Cardiac fibroblast (primary cell): ENCODE data around the gene DPYD.

Experiments
- DNase-seq, 2 donors: peaks; one replicate each; pipeline versions ENCODE4 v3.0.0 to v3.0.0-alpha.2; 2010; ENCODE audit warnings: low read depth in 2 of 2
- H3K4me3 ChIP-seq, 2 donors: replicated peaks in 1 of 2; 1 replicate in 1 of 2; 2 replicates in 1 of 2; pipeline ENCODE4 v1.5.1; 2011; ENCODE audit warnings: low read depth in 2 of 2, low read length in 2 of 2, mild to moderate bottlenecking in 2 of 2, moderate library complexity in 1 of 2
- TF ChIP-seq, protein P1 (sequence below): IDR thresholded peaks from one replicate; pipeline ENCODE4 v1.5.1; 2011; ENCODE audit warnings: low read depth, mild to moderate bottlenecking, low read length, inconsistent platforms

Gene DPYD

DNA sequence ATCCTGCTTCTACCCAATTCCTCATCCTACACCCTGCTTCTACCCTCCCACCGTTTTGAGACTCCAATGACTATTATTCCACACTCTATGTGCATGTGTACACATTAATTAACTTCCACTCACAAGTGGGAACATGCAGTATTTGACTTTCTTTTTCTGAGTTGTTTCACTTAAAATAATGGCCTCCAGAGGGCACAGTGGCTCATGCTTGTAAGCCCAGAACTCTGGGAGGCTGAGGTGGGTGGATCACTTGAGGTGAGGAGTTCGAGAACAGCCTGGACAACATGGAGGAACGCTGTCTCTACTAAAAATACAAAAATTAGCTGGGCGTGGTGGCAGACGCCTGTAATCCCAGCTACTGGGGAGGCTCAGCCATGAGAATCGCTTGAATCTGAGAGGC, 734.5 kb downstream of the DPYD start:
- H3K4me3 ChIP-seq = no peak overlapping the region
- DNase-seq = peak in 1 of 2 donors; percentile 43
- TF ChIP-seq, protein P1, sequence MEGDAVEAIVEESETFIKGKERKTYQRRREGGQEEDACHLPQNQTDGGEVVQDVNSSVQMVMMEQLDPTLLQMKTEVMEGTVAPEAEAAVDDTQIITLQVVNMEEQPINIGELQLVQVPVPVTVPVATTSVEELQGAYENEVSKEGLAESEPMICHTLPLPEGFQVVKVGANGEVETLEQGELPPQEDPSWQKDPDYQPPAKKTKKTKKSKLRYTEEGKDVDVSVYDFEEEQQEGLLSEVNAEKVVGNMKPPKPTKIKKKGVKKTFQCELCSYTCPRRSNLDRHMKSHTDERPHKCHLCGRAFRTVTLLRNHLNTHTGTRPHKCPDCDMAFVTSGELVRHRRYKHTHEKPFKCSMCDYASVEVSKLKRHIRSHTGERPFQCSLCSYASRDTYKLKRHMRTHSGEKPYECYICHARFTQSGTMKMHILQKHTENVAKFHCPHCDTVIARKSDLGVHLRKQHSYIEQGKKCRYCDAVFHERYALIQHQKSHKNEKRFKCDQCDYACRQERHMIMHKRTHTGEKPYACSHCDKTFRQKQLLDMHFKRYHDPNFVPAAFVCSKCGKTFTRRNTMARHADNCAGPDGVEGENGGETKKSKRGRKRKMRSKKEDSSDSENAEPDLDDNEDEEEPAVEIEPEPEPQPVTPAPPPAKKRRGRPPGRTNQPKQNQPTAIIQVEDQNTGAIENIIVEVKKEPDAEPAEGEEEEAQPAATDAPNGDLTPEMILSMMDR = peak; percentile 20

DNA sequence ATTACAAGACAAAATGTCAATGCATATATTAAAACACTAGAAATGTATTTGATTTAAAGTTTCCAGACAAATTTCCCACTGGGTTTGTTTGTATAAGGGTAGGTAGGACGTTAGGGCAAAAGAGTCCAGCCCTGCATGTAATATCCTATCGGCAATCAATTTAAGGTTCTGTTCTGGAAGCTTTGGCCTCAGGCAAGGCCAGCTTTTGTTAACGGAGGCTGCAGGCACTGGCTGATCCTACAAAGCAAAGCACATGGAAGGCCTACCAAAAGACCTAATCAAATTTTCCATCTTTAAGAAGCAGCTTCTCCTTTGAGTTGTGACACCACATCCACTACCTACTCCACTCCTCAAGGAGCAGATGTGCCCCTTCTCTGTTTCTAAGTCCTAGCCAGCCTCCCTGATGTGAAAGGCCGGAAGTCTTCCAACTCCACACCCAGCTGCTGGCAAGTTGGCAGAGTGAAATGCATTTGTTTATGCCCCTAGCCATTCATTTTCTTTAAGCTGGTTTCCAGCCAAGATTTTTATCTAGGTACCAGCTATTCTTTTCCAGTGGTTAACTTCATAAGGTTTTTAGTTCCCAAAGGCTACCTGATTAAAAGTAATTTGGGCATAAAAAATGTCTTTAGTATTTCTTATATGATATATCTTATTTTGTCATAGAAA, 746.7 kb downstream of the DPYD start:
- TF ChIP-seq, protein P1 = no peak
- DNase-seq = peak in 1 of 2 donors; percentile 18
- H3K4me3 ChIP-seq = no peak overlapping the region

DNA sequence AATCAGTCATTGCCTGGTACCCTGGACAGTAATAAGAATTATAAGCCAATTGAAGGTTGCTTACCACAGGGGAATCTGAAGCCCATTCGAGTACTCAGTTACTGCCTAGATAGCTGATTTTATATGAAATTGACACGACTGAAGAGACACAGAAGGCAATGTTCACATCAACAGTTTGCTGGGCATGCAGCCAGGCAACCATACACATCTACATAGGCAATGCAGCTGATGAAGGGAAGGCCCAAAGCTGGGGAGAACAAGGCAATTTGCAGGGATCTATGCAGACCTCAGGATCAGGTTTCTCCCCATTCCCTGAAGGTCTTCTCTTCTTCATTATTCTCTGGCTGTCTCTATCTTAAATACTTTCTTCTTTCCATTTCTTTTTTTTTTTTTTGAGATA, 750.5 kb downstream of the DPYD start:
- no peak overlapping the region for H3K4me3 ChIP-seq
- TF ChIP-seq, protein P1 = no peak
- no peak for DNase-seq

- no peak for DNase-seq
- TF ChIP-seq, protein P1 = no peak
- no peak overlapping the region for H3K4me3 ChIP-seq
Measured at GRCh38 chr1:97168056-97168455, 752.8 kb downstream of the DPYD start.

- H3K4me3 ChIP-seq = no peak overlapping the region
- TF ChIP-seq, protein P1 = no peak
- no peak for DNase-seq
Measured at GRCh38 chr1:97167246-97167645, 753.6 kb downstream of the DPYD start.

DNA sequence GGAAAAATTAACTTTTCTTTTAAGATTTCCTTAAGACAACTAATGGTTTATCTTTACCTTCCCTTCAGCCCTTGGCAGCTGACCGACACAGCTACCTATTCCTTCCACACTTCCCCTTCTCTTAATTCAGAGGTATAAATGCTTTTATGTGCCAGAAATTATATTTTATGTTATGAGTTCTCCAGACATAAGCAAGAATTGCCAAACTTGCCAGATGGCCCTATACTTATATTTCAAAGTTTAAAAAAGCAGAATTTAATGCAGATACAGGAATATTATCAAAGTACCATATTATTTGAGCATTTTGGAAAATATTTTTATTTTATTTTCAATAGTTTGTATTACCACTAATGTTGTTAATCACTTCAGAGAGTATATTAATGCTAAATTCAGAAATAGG, 754.2 kb downstream of the DPYD start:
- TF ChIP-seq, protein P1 = no peak
- H3K4me3 ChIP-seq = no peak overlapping the region
- no peak for DNase-seq

DNA sequence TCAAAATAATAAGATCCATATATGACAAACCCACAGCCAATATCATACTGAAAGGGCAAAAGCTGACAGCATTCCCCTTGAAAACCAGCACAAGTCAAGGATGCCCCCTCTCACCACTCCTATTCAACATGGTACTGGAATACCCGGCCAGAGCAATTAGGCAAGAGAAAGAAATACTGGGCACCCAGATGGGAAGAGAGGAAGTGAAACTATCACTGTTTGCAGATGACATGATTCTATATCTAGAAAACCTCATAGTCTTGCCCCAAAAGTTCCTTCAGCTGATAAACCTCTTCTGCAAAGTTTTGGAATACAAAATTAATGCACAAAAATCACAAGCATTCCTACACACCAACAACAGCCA, 756.6 kb downstream of the DPYD start:
- no peak for DNase-seq
- TF ChIP-seq, protein P1 = no peak

More for the DNA sequence above, 756.6 kb downstream of the DPYD start:
- no peak overlapping the region for H3K4me3 ChIP-seq
